Measurements from ENCODE around the gene ATF4.

GRCh38 chr22:39560127-39560526, 39.8 kb downstream of the ATF4 start:
- TF ChIP-seq CTCF (conservative IDR thresholded peaks at IDR 0.05) (no peak), EZH2 (IDR thresholded peaks at IDR 0.05; ENCODE audit: low read depth) (no peak)

Measured in PC-9 (cell line).